WTC11 (cell line): ENCODE measurements around the gene TREX2. TPM values are rescaled to one million over a fixed set of nuclear protein-coding genes. Genes with fewer than 3 reads are reported as not detected.

ENCODE experiments used
- ATAC-seq: fragments of 200-7000 bp; cut with Tn5 transposase; 2 replicates; pipeline ENCODE4 v1.10.0; 2021; ENCODE audit warnings: mild to moderate bottlenecking, moderate library complexity
- CTCF ChIA-PET: fragments of 300-600 bp; sonication (Branson Sonifier 250); formaldehyde crosslinking; loops from one replicate; lab custom pipeline; 2021; ENCODE audit warnings: antibody characterized with exemption; lab: Charles Lee
- POLR2A ChIA-PET: fragments of 350-600 bp; sonication (Branson Sonifier 250); formaldehyde crosslinking; loops from one replicate; lab custom pipeline; 2021; ENCODE audit warnings: antibody characterized with exemption; lab: Charles Lee
- DNase-seq: peaks from one replicate; pipeline ENCODE4 v3.0.0; 2021; ENCODE audit warnings: low spot score
- H3K27ac Mint-ChIP-seq: 2 replicates; pipeline ENCODE4 v1.8.0; 2021; ENCODE audit warnings: mixed read lengths
- H3K27me3 Mint-ChIP-seq: 2 replicates; pipeline ENCODE4 v1.8.0; 2021; ENCODE audit warnings: low read depth, mild to moderate bottlenecking, moderate library complexity, mixed read lengths
- H3K36me3 Mint-ChIP-seq: 2 replicates; pipeline ENCODE4 v1.8.0; 2021; ENCODE audit warnings: mixed read lengths
- H3K4me1 Mint-ChIP-seq: 2 replicates; pipeline ENCODE4 v1.8.0; 2022; ENCODE audit warnings: mixed read lengths
- H3K4me3 Mint-ChIP-seq: 2 replicates; pipeline ENCODE4 v1.8.0; 2021; ENCODE audit warnings: mild to moderate bottlenecking, moderate library complexity, mixed read lengths
- H3K9me3 Mint-ChIP-seq: 2 replicates; pipeline ENCODE4 v1.8.0; 2021; ENCODE audit warnings: mixed read lengths
- CTCF ChIP-seq: fragments of 200-600 bp; IDR thresholded peaks from 2 replicates; pipeline ENCODE4 v1.8.0; 2022; ENCODE audit warnings: antibody characterized with exemption
- E2F1 ChIP-seq: sonication (generic); formaldehyde crosslinking; IDR thresholded peaks from 2 replicates; pipeline ENCODE4 v1.8.0; 2022; ENCODE audit warnings: mild to moderate bottlenecking, missing genetic modification reagents
- IRF1 ChIP-seq: sonication (generic); formaldehyde crosslinking; IDR thresholded peaks from 2 replicates; pipeline ENCODE4 v1.8.0; 2023; ENCODE audit warnings: missing genetic modification reagents
- JAZF1 ChIP-seq: fragments of 250-450 bp; sonication (Bioruptor Pico); IDR thresholded peaks from 2 replicates; pipeline ENCODE4 v1.9.0; 2021; ENCODE audit warnings: moderate library complexity, mild to moderate bottlenecking, inconsistent platforms
- MYBL2 ChIP-seq: sonication (generic); formaldehyde crosslinking; IDR thresholded peaks from 2 replicates; pipeline ENCODE4 v1.8.1; 2023; ENCODE audit warnings: mild to moderate bottlenecking, moderate library complexity, missing genetic modification reagents
- PRRX2 ChIP-seq: fragments of 250-450 bp; sonication (Bioruptor Pico); IDR thresholded peaks from 2 replicates; pipeline ENCODE4 v1.8.0; 2021; ENCODE audit warnings: mild to moderate bottlenecking
- ZNF317 ChIP-seq: sonication (generic); formaldehyde crosslinking; IDR thresholded peaks from 2 replicates; pipeline ENCODE4 v1.8.1; 2023; ENCODE audit warnings: low read depth, mild to moderate bottlenecking, moderate library complexity, missing genetic modification reagents, borderline replicate concordance
- ZNF423 ChIP-seq: fragments of 250-450 bp; sonication (Bioruptor Pico); IDR thresholded peaks from 2 replicates; pipeline ENCODE4 v2.1.2; 2022; ENCODE audit warnings: mild to moderate bottlenecking, moderate library complexity
- ZNF512 ChIP-seq: sonication (generic); formaldehyde crosslinking; IDR thresholded peaks from 2 replicates; pipeline ENCODE4 v1.8.1; 2022; ENCODE audit warnings: missing genetic modification reagents, borderline replicate concordance
- total RNA-seq: library from RNA; stranded (reverse); gene quantifications from 3 replicates; pipeline ENCODE4 v1.2.3, GENCODE V29; 2021
- TF ChIP-seq, protein P1 (sequence below): sonication (generic); formaldehyde crosslinking; IDR thresholded peaks from 2 replicates; pipeline ENCODE4 v1.8.0; 2023; ENCODE audit warnings: missing genetic modification reagents, mild to moderate bottlenecking, borderline replicate concordance
- TF ChIP-seq, protein P2 (sequence below): fragments of 250-450 bp; sonication (Bioruptor Pico); conservative IDR thresholded peaks from 2 replicates; pipeline ENCODE4 v1.9.0; 2021; ENCODE audit warnings: mild to moderate bottlenecking
- TF ChIP-seq, protein P3 (sequence below): sonication (generic); formaldehyde crosslinking; IDR thresholded peaks from 2 replicates; pipeline ENCODE4 v1.8.0; 2022; ENCODE audit warnings: mild to moderate bottlenecking, missing genetic modification reagents
- TF ChIP-seq, protein P4 (sequence below): sonication (generic); formaldehyde crosslinking; IDR thresholded peaks from 2 replicates; pipeline ENCODE4 v1.8.1; 2022; ENCODE audit warnings: low read depth, missing genetic modification reagents, borderline replicate concordance
- TF ChIP-seq, protein P5 (sequence below): fragments of 250-450 bp; sonication (Bioruptor Pico); IDR thresholded peaks from 2 replicates; pipeline ENCODE4 v1.9.0; 2021; ENCODE audit warnings: moderate library complexity, mild to moderate bottlenecking, inconsistent platforms, borderline replicate concordance
- TF ChIP-seq, protein P6 (sequence below): sonication (generic); formaldehyde crosslinking; conservative IDR thresholded peaks from 2 replicates; pipeline ENCODE4 v1.8.1; 2023; ENCODE audit warnings: mild to moderate bottlenecking, low read depth, missing genetic modification reagents, moderate library complexity

Gene TREX2
- total RNA-seq, 1 experiment from 2014 or later, result 1.5 TPM

DNA sequence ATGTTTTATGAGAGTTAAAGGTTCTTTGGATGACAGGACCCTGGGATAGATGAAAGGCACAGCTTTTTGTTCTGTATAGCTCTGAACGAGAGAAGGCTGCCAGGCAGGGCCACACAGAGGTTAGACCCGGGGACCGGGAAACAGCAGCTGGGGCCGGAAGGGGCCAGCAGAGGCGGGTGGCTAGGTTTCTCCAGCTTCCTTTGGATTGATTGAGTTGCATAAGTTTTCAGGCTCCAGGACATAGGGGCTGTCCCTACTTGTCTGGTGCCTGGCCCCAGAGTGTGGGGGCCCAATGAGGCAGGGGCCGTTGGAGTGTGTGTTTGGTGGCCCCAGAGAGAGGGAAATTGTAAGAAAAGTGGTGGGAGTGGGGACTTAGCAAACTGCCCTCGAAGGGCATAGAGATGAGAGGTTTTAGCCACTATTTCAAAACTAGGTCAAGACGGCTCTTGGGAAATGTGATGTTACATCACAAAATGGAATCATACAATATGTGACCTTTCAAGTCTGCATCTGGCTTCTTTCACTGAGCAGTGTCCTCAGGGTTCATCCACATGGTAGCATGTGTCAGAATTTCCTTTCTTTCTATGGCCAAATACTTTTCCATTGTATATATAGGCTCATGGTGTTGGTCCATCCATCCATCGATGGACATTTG lies 30.9 kb downstream of the TREX2 start (continued):
- TF ChIP-seq, protein P1, sequence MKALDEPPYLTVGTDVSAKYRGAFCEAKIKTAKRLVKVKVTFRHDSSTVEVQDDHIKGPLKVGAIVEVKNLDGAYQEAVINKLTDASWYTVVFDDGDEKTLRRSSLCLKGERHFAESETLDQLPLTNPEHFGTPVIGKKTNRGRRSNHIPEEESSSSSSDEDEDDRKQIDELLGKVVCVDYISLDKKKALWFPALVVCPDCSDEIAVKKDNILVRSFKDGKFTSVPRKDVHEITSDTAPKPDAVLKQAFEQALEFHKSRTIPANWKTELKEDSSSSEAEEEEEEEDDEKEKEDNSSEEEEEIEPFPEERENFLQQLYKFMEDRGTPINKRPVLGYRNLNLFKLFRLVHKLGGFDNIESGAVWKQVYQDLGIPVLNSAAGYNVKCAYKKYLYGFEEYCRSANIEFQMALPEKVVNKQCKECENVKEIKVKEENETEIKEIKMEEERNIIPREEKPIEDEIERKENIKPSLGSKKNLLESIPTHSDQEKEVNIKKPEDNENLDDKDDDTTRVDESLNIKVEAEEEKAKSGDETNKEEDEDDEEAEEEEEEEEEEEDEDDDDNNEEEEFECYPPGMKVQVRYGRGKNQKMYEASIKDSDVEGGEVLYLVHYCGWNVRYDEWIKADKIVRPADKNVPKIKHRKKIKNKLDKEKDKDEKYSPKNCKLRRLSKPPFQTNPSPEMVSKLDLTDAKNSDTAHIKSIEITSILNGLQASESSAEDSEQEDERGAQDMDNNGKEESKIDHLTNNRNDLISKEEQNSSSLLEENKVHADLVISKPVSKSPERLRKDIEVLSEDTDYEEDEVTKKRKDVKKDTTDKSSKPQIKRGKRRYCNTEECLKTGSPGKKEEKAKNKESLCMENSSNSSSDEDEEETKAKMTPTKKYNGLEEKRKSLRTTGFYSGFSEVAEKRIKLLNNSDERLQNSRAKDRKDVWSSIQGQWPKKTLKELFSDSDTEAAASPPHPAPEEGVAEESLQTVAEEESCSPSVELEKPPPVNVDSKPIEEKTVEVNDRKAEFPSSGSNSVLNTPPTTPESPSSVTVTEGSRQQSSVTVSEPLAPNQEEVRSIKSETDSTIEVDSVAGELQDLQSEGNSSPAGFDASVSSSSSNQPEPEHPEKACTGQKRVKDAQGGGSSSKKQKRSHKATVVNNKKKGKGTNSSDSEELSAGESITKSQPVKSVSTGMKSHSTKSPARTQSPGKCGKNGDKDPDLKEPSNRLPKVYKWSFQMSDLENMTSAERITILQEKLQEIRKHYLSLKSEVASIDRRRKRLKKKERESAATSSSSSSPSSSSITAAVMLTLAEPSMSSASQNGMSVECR (CRISPR knock-in tag), result no peak

DNA sequence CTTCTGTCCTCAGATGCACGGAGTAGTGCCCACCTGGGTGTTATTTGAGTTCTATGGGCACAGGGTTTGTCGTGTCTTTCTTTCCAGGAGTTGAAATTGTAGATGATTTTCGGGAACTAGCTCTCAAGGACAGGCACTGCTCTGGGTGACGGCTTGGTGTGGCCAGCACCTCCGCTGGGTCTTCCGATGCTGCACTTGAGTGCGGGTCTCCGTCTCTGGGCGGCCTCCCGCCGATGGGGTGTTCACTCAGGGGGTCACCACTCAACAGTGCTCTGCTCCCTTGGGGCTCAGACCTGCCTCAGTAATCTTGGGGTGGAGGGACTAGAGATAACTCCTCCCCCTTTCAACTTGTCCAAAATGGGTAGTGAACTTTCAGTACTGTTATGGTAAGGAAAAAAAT lies 32.1 kb downstream of the TREX2 start:
- no peak overlapping the region for H3K27ac Mint-ChIP-seq
- peaks cover 17% of the 10 kb centered on the region for H3K4me1 Mint-ChIP-seq
- peaks cover 19% of the 10 kb centered on the region for H3K27me3 Mint-ChIP-seq
- no peaks in the 10 kb centered on the region for H3K36me3 Mint-ChIP-seq
- H3K4me3 Mint-ChIP-seq, result no peak overlapping the region
- ATAC-seq (no peak), DNase-seq (no peak)
- no peaks in the 10 kb centered on the region for H3K9me3 Mint-ChIP-seq
- ChIA-PET CTCF (interaction anchor here (0.6 to 1.4 kb wide), 3 partner anchors 63 to 381 kb away, joined by 3 to 7 read pairs (median 4); partner anchors contain the start of gene ZNF275), POLR2A (no interaction called here)
- TF ChIP-seq JAZF1 (CRISPR knock-in tag) (no peak), ZNF317 (CRISPR knock-in tag) (no peak), CTCF (no peak), PRRX2 (CRISPR knock-in tag) (no peak), IRF1 (CRISPR knock-in tag) (no peak), E2F1 (CRISPR knock-in tag) (no peak), ZNF423 (CRISPR knock-in tag) (no peak), MYBL2 (CRISPR knock-in tag) (no peak), ZNF512 (CRISPR knock-in tag) (no peak)
- TF ChIP-seq, protein P2, sequence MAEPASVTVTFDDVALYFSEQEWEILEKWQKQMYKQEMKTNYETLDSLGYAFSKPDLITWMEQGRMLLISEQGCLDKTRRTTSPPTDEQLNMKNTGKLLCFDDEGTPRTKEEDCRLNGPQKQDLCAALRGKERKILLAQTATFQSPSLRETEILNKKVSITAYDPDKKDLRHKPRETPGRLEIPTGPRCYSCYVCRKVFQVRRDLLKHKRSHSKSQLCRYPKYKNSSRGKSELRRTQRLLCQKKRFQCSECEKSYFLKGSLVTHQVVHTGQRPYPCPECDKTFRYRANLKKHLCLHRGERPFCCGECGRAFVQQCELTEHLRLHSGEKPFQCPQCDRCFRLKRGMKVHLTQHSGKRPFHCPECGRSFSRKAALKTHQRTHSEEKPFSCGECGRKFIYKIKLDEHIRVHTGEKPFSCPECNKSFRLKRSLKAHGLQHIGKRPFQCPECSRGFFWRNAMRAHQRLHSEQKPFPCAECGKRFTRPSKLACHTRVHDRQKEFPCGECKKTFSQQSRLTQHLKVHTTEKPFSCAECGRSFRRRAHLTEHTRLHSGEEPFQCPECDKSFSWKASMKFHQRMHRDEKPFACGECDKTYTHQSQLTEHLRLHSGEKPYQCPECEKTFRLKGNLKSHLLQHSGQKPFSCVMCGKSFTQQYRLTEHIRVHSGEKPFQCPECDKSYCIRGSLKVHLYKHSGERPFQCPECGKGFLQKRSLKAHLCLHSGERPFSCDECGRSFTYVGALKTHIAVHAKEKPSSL (CRISPR knock-in tag), result no peak
- TF ChIP-seq, protein P3, sequence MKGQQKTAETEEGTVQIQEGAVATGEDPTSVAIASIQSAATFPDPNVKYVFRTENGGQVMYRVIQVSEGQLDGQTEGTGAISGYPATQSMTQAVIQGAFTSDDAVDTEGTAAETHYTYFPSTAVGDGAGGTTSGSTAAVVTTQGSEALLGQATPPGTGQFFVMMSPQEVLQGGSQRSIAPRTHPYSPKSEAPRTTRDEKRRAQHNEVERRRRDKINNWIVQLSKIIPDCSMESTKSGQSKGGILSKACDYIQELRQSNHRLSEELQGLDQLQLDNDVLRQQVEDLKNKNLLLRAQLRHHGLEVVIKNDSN (CRISPR knock-in tag), result no peak
- TF ChIP-seq, protein P4, sequence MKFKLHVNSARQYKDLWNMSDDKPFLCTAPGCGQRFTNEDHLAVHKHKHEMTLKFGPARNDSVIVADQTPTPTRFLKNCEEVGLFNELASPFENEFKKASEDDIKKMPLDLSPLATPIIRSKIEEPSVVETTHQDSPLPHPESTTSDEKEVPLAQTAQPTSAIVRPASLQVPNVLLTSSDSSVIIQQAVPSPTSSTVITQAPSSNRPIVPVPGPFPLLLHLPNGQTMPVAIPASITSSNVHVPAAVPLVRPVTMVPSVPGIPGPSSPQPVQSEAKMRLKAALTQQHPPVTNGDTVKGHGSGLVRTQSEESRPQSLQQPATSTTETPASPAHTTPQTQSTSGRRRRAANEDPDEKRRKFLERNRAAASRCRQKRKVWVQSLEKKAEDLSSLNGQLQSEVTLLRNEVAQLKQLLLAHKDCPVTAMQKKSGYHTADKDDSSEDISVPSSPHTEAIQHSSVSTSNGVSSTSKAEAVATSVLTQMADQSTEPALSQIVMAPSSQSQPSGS (CRISPR knock-in tag), result no peak
- TF ChIP-seq, protein P5, sequence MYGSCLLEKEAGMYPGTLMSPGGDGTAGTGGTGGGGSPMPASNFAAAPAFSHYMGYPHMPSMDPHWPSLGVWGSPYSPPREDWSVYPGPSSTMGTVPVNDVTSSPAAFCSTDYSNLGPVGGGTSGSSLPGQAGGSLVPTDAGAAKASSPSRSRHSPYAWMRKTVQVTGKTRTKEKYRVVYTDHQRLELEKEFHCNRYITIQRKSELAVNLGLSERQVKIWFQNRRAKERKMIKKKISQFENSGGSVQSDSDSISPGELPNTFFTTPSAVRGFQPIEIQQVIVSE (CRISPR knock-in tag), result no peak
- TF ChIP-seq, protein P6, sequence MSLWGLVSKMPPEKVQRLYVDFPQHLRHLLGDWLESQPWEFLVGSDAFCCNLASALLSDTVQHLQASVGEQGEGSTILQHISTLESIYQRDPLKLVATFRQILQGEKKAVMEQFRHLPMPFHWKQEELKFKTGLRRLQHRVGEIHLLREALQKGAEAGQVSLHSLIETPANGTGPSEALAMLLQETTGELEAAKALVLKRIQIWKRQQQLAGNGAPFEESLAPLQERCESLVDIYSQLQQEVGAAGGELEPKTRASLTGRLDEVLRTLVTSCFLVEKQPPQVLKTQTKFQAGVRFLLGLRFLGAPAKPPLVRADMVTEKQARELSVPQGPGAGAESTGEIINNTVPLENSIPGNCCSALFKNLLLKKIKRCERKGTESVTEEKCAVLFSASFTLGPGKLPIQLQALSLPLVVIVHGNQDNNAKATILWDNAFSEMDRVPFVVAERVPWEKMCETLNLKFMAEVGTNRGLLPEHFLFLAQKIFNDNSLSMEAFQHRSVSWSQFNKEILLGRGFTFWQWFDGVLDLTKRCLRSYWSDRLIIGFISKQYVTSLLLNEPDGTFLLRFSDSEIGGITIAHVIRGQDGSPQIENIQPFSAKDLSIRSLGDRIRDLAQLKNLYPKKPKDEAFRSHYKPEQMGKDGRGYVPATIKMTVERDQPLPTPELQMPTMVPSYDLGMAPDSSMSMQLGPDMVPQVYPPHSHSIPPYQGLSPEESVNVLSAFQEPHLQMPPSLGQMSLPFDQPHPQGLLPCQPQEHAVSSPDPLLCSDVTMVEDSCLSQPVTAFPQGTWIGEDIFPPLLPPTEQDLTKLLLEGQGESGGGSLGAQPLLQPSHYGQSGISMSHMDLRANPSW (CRISPR knock-in tag), result no peak
